Stimulated activated effector memory CD8-positive, alpha-beta T cell treated with anti-CD3 and anti-CD28 coated beads, Interleukin-12 subunit alpha, Interleukin-12 subunit beta, amount 100 ng/mL, for 72 hours (primary cell): ENCODE measurements around the gene ARMS2.

Source experiments
- ATAC-seq: fragments of 150-1000 bp; cut with Tn5 transposase; 2 replicates; pipeline ENCODE4 v1.10.0; 2021
- DNase-seq, 2 donors: peaks; one replicate each; pipeline ENCODE4 v3.0.0; 2021 to 2022; ENCODE audit warnings: low spot score in 2 of 2
- H3K27ac Mint-ChIP-seq: one replicate; pipeline ENCODE4 v1.8.0; 2022; ENCODE audit warnings: mild to moderate bottlenecking, mixed read lengths
- H3K36me3 Mint-ChIP-seq: one replicate; pipeline ENCODE4 v1.8.0; 2022; ENCODE audit warnings: mild to moderate bottlenecking, mixed read lengths
- H3K4me1 Mint-ChIP-seq: one replicate; pipeline ENCODE4 v1.8.0; 2022; ENCODE audit warnings: mixed read lengths
- H3K4me3 Mint-ChIP-seq: one replicate; pipeline ENCODE4 v1.8.0; 2022; ENCODE audit warnings: mild to moderate bottlenecking, mixed read lengths
- H3K9me3 Mint-ChIP-seq: one replicate; pipeline ENCODE4 v1.8.0; 2022; ENCODE audit warnings: mixed read lengths

Gene ARMS2

DNA sequence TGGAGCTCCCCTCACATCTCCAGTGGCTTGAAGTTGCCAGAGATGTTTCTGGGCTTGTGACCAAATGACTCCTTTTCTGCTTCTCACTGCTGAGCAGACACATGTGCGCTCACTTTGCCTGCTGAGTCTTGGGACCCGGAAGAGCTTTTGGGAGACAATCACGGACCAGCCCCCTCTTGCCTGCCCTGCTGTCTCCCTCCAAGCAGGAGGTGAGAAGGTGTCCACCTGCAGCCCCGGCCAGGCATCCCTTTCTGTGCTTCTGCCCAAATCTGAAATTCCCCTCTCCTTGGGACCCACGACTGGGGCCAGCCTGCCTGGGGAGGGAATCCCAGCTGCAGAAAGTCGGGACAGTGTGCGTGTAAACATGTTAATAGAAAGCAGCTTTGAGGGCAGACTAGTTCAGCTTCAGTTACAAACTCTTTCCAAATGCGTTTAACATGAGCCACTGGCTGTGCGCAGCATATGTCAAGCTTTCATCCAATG is 38.6 kb downstream of the ARMS2 start:
- no peak overlapping the region for H3K27ac Mint-ChIP-seq
- no peaks in the 10 kb centered on the region for H3K9me3 Mint-ChIP-seq
- ATAC-seq (no peak), DNase-seq (no peak)
- H3K4me3 Mint-ChIP-seq: no peak overlapping the region
- no peaks in the 10 kb centered on the region for H3K36me3 Mint-ChIP-seq
- H3K4me1 Mint-ChIP-seq: peaks cover 39% of the 10 kb centered on the region

GRCh38 chr10:122493761-122494160 is 39.3 kb downstream of the ARMS2 start:
- Mint-ChIP-seq H3K27ac (no peak overlapping the region), H3K4me1 (peaks cover 39% of the 10 kb centered on the region), H3K9me3 (no peaks in the 10 kb centered on the region), H3K4me3 (no peak overlapping the region), H3K36me3 (no peaks in the 10 kb centered on the region)
- ATAC-seq (no peak), DNase-seq (no peak)

DNA sequence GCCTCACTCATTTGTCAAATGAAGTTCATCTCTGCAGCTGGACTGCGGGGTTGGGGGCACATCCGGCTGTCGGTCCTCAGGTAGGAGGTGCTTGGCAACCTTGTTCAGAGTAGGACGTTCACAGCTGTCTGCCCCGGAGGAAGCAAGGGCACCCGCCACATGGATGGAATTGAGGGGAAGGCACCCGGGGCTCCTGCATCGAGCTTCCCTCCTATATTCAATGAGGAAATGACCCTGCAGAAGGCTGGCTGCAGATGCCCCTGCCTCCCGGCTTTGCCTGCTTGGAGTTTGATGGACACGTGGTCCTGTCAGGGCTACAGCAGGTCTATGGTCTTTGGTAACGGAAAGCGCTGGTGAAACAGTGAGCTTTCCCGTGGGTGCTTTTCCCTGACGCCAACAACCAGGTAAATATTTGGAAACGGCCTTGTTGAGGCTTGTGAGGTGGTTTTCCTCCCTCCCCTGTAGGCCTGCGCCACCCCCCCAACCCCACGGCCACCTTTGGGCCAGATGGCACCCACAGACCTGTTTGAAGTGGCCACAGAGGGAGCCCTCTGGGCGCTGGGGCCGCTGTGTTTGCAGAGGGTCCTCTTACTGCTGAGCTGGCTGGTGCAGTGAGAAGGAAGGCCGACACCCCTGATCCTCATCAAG is 39.8 kb downstream of the ARMS2 start:
- Mint-ChIP-seq H3K9me3 (no peaks in the 10 kb centered on the region), H3K36me3 (no peaks in the 10 kb centered on the region), H3K4me1 (peaks cover 43% of the 10 kb centered on the region), H3K27ac (no peak overlapping the region), H3K4me3 (no peak overlapping the region)
- no peak for ATAC-seq
- no peak for DNase-seq

DNA sequence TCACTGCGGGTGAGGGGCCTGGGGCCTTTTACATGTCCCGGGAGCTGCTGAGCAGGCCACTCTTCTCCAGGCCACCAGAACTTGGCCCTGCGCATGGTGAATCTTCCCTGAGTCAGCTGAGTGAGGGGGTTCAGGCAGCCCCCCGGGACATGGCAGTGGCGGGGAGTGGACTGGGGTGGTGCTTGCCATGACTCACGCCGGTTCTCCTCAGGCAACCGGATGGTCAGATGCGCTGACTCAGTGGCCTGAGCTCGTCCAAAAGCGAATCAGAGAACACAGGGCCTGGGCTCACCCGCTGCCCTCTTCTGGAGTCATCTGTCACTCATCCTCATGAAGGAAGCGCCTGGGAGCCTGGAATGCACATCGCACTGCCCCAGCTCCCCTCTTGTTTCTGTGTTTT is 40.4 kb downstream of the ARMS2 start:
- H3K36me3 Mint-ChIP-seq: no peaks in the 10 kb centered on the region
- no peaks in the 10 kb centered on the region for H3K9me3 Mint-ChIP-seq
- peaks cover 46% of the 10 kb centered on the region for H3K4me1 Mint-ChIP-seq
- no peak for DNase-seq
- no peak overlapping the region for H3K4me3 Mint-ChIP-seq
- H3K27ac Mint-ChIP-seq: no peak overlapping the region
- ATAC-seq: no peak

GRCh38 chr10:122495406-122496340 is 41.2 kb downstream of the ARMS2 start:
- Mint-ChIP-seq H3K36me3 (no peaks in the 10 kb centered on the region), H3K9me3 (no peaks in the 10 kb centered on the region), H3K4me3 (no peak overlapping the region), H3K4me1 (peaks cover 39% of the 10 kb centered on the region), H3K27ac (no peak overlapping the region)
- DNase-seq (no peak), ATAC-seq (no peak)

GRCh38 chr10:122497241-122497640 is 42.8 kb downstream of the ARMS2 start:
- no peak overlapping the region for H3K27ac Mint-ChIP-seq
- DNase-seq (no peak), ATAC-seq (no peak)
- no peaks in the 10 kb centered on the region for H3K9me3 Mint-ChIP-seq
- no peaks in the 10 kb centered on the region for H3K36me3 Mint-ChIP-seq
- no peak overlapping the region for H3K4me3 Mint-ChIP-seq
- H3K4me1 Mint-ChIP-seq: peaks cover 24% of the 10 kb centered on the region

DNA sequence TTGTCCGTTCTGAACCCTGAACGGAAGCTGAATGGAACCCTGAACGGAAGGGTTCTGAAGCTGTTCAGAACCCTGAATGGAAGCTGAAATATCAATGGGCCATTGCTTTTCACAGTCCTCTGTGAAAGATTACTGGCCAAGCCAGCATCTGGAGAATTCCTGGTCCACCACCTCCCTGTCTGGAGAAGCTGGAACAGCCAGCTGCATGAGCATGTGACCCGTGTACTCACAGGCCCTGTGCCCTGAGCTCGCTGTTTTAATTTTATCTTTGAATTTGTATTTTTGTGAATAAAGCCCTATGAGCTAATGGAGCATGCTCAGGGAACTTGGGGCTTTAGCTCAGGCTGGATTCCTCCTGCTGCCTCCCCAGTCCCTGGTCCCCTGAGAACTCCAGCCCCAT is 44.1 kb downstream of the ARMS2 start:
- DNase-seq: no peak
- Mint-ChIP-seq H3K36me3 (no peaks in the 10 kb centered on the region), H3K9me3 (no peaks in the 10 kb centered on the region), H3K4me3 (no peak overlapping the region), H3K4me1 (peaks cover 24% of the 10 kb centered on the region), H3K27ac (no peak overlapping the region)
- no peak for ATAC-seq

GRCh38 chr10:122499012-122499411 is 44.6 kb downstream of the ARMS2 start:
- H3K36me3 Mint-ChIP-seq: no peaks in the 10 kb centered on the region
- ATAC-seq: no peak
- no peak for DNase-seq
- H3K9me3 Mint-ChIP-seq: no peaks in the 10 kb centered on the region
- no peak overlapping the region for H3K27ac Mint-ChIP-seq
- peaks cover 20% of the 10 kb centered on the region for H3K4me1 Mint-ChIP-seq
- no peak overlapping the region for H3K4me3 Mint-ChIP-seq

- H3K9me3 Mint-ChIP-seq: no peaks in the 10 kb centered on the region
- peaks cover 18% of the 10 kb centered on the region for H3K4me1 Mint-ChIP-seq
- no peak overlapping the region for H3K4me3 Mint-ChIP-seq
- ATAC-seq (no peak), DNase-seq (no peak)
- H3K36me3 Mint-ChIP-seq: no peaks in the 10 kb centered on the region
- H3K27ac Mint-ChIP-seq: no peak overlapping the region
Measured at GRCh38 chr10:122499491-122499941, 45.1 kb downstream of the ARMS2 start.

DNA sequence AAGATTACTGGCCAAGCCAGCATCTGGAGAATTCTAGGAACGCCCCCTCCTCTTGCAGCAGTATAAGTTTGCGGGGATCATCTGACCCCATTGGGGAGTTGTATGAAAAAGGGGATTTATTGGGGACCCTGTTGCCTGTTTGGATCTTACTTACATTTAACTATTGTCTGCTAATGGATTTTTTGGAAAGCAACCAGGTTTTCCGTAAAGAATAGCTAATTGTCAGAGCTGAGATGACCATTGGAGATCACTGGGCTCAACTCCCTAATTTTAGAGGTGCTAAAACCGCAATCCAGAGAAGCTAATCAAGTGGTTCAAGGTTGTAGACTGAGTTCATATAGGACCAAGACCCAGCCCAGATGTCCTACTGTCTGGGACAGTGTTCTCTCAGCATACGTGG is 45.7 kb downstream of the ARMS2 start:
- Mint-ChIP-seq H3K9me3 (no peaks in the 10 kb centered on the region), H3K27ac (no peak overlapping the region), H3K4me1 (peaks cover 18% of the 10 kb centered on the region), H3K4me3 (no peak overlapping the region), H3K36me3 (no peaks in the 10 kb centered on the region)
- ATAC-seq (no peak), DNase-seq (no peak)

- ATAC-seq: no peak
- Mint-ChIP-seq H3K4me3 (no peak overlapping the region), H3K9me3 (no peaks in the 10 kb centered on the region), H3K4me1 (peaks cover 18% of the 10 kb centered on the region), H3K36me3 (no peaks in the 10 kb centered on the region), H3K27ac (no peak overlapping the region)
- no peak for DNase-seq
Measured at GRCh38 chr10:122500726-122501125, 46.3 kb downstream of the ARMS2 start.

- no peak overlapping the region for H3K27ac Mint-ChIP-seq
- no peaks in the 10 kb centered on the region for H3K36me3 Mint-ChIP-seq
- no peaks in the 10 kb centered on the region for H3K9me3 Mint-ChIP-seq
- H3K4me3 Mint-ChIP-seq: no peak overlapping the region
- ATAC-seq (no peak), DNase-seq (no peak)
- peaks cover 8% of the 10 kb centered on the region for H3K4me1 Mint-ChIP-seq
Measured at GRCh38 chr10:122503012-122503411, 48.6 kb downstream of the ARMS2 start.

DNA sequence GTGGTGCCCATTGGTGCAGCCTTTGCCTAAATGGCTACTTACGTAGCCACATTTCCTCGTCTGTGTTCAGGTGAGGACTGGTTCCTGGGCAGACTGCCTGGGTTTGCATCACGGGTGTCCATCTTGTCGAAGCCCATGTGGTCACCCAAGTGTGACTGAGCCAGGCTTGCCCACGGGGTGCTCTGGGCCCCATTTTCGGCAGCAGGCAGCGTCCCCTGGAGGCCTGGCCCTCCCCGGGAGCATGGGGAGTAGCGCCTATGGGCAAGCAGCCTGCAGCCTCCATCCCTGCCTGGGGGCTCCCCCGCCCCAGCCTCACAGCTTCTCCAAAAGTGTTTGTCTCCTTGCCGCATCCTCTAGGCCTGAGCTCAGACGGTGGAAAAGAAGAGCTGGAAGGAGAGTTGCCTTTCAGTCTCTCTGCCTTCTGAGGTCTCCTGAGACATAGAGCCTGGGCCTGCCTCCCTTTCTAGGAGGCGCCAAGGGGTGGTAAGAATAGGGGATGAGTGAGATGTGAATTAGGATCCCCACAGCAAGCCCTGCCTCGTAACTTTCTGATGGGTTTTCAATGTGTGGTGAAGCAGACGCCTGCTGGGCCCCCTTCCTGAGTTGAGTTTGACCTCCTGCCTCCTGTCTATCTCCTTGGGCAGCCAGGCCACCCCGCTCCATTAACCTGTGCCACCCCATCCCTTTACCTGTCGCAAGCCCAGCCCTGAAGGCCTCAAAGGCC is 49.6 kb downstream of the ARMS2 start:
- Mint-ChIP-seq H3K9me3 (no peaks in the 10 kb centered on the region), H3K4me1 (peaks cover 8% of the 10 kb centered on the region), H3K27ac (no peak overlapping the region), H3K4me3 (no peak overlapping the region), H3K36me3 (no peaks in the 10 kb centered on the region)
- ATAC-seq (no peak), DNase-seq (no peak)

DNA sequence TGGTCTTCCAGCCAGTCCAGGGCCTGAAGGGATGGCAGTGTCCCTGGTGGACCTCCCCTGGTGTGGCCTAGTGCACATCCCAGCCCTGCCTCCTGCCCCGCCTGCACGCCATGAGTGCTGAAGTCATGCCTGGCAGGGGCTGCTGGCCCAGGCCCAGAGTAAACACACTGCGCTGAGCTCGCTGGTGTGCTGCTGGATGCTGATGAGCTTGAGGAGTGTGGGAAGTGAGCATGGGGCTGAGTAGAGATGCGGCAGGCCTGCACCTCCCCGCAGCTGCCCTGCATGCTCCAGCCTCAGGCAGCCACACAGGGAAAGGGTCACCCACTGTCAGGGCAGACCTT is 50.1 kb downstream of the ARMS2 start:
- Mint-ChIP-seq H3K4me3 (no peak overlapping the region), H3K9me3 (no peaks in the 10 kb centered on the region), H3K36me3 (no peaks in the 10 kb centered on the region), H3K4me1 (peaks cover 8% of the 10 kb centered on the region), H3K27ac (no peak overlapping the region)
- no peak for DNase-seq
- no peak for ATAC-seq

GRCh38 chr10:122505011-122505410 is 50.6 kb downstream of the ARMS2 start:
- DNase-seq (no peak), ATAC-seq (no peak)
- Mint-ChIP-seq H3K27ac (no peak overlapping the region), H3K4me3 (no peak overlapping the region), H3K4me1 (peaks cover 8% of the 10 kb centered on the region), H3K36me3 (no peaks in the 10 kb centered on the region), H3K9me3 (no peaks in the 10 kb centered on the region)
